GM23338 (cell line): ENCODE measurements around the gene LCOR. TPM values are rescaled to one million over a fixed set of nuclear protein-coding genes. Genes with fewer than 3 reads are reported as not detected.

ENCODE experiments used
- ATAC-seq: fragments of 200-7000 bp; cut with Tn5 transposase; 3 replicates; pipeline ENCODE4 v1.9.1; 2020
- DNase-seq: peaks from one replicate; pipeline ENCODE4 v3.0.0-alpha.2; 2015; ENCODE audit warnings: low spot score
- H2AFZ ChIP-seq: fragments of 200-600 bp; sonication (generic); 2 replicates; pipeline ENCODE4 v1.8.0; 2016; ENCODE audit warnings: antibody characterized with exemption, mild to moderate bottlenecking, moderate library complexity
- H3F3A ChIP-seq: fragments of 200-600 bp; sonication (generic); replicated peaks from 2 replicates; pipeline ENCODE4 v1.8.0; 2017; ENCODE audit warnings: antibody characterized with exemption, mixed run types, low read depth
- H3K27ac ChIP-seq: fragments of 200-600 bp; sonication (generic); 2 replicates; pipeline ENCODE4 v1.6.1; 2016; ENCODE audit warnings: low read depth
- H3K27me3 ChIP-seq: fragments of 200-600 bp; sonication (generic); 2 replicates; pipeline ENCODE4 v1.8.0; 2016; ENCODE audit warnings: mild to moderate bottlenecking, mixed run types, moderate library complexity; ENCODE audit not compliant: insufficient read depth
- H3K36me3 ChIP-seq: fragments of 200-600 bp; sonication (generic); 2 replicates; pipeline ENCODE4 v1.8.0; 2016; ENCODE audit warnings: mild to moderate bottlenecking; ENCODE audit not compliant: insufficient read depth
- H3K4me1 ChIP-seq: fragments of 200-600 bp; sonication (generic); 2 replicates; pipeline ENCODE4 v1.8.0; 2016; ENCODE audit warnings: mild to moderate bottlenecking, moderate library complexity; ENCODE audit not compliant: insufficient read depth
- H3K4me2 ChIP-seq: fragments of 200-600 bp; sonication (generic); 2 replicates; pipeline ENCODE4 v1.7.1; 2017; ENCODE audit warnings: mixed run types
- H3K4me3 ChIP-seq: fragments of 200-600 bp; sonication (generic); 2 replicates; pipeline ENCODE4 v1.6.1; 2016; ENCODE audit warnings: mixed run types
- H3K79me2 ChIP-seq: fragments of 200-600 bp; sonication (generic); replicated peaks from 2 replicates; pipeline ENCODE4 v1.8.0; 2017; ENCODE audit warnings: mild to moderate bottlenecking; ENCODE audit not compliant: insufficient read depth
- H3K9me2 ChIP-seq: fragments of 200-600 bp; sonication (generic); 2 replicates; pipeline ENCODE4 v1.8.0; 2017; ENCODE audit not compliant: insufficient read depth
- H4K20me1 ChIP-seq: fragments of 200-600 bp; sonication (generic); replicated peaks from 2 replicates; pipeline ENCODE4 v1.8.0; 2017; ENCODE audit warnings: mild to moderate bottlenecking; ENCODE audit not compliant: insufficient read depth
- H3K27ac Mint-ChIP-seq: 2 replicates; pipeline ENCODE4 v1.8.0; 2020; ENCODE audit warnings: inconsistent platforms, mild to moderate bottlenecking, moderate library complexity, mixed read lengths
- H3K27me3 Mint-ChIP-seq: 3 replicates; pipeline ENCODE4 v1.8.0; 2022; ENCODE audit warnings: low read depth, mild to moderate bottlenecking, moderate library complexity, mixed read lengths, inconsistent platforms; ENCODE audit not compliant: insufficient read depth, poor library complexity
- H3K36me3 Mint-ChIP-seq: 3 replicates; pipeline ENCODE4 v1.8.0; 2021; ENCODE audit warnings: low read depth, mild to moderate bottlenecking, inconsistent platforms, moderate library complexity, mixed read lengths
- H3K4me1 Mint-ChIP-seq: 3 replicates; pipeline ENCODE4 v1.8.0; 2020; ENCODE audit warnings: mild to moderate bottlenecking, inconsistent platforms, mixed read lengths
- H3K4me3 Mint-ChIP-seq: 3 replicates; pipeline ENCODE4 v1.8.0; 2021; ENCODE audit warnings: moderate library complexity, mild to moderate bottlenecking, inconsistent platforms, mixed read lengths
- H3K9me3 Mint-ChIP-seq: 3 replicates; pipeline ENCODE4 v1.8.0; 2020; ENCODE audit warnings: moderate library complexity, mild to moderate bottlenecking, inconsistent platforms, mixed read lengths
- EZH2phosphoT487 ChIP-seq: fragments of 200-600 bp; sonication (generic); IDR thresholded peaks from one replicate; pipeline ENCODE4 v1.8.1; 2018; ENCODE audit warnings: antibody characterized with exemption; ENCODE audit not compliant: unreplicated experiment
- JUNB ChIP-seq: IDR thresholded peaks from one replicate; pipeline ENCODE4 v1.6.1; 2016; ENCODE audit warnings: antibody characterized with exemption; ENCODE audit not compliant: unreplicated experiment
- POLR2AphosphoS5 ChIP-seq: IDR thresholded peaks from 2 replicates; pipeline ENCODE4 v1.6.1; 2016; ENCODE audit warnings: antibody characterized with exemption, low read depth
- STAT1 ChIP-seq: IDR thresholded peaks from one replicate; pipeline ENCODE4 v1.6.1; 2016; ENCODE audit warnings: antibody characterized with exemption; ENCODE audit not compliant: unreplicated experiment
- ZNF114 ChIP-seq: fragments of 250-450 bp; sonication (Bioruptor Pico); IDR thresholded peaks from 2 replicates; pipeline ENCODE4 v1.5.0; 2020; ENCODE audit warnings: mild to moderate bottlenecking, moderate library complexity
- ZNF331 ChIP-seq: fragments of 250-450 bp; sonication (Bioruptor Pico); IDR thresholded peaks from 2 replicates; pipeline ENCODE4 v1.5.0; 2020; ENCODE audit warnings: low read depth, mild to moderate bottlenecking, moderate library complexity
- polyA plus RNA-seq: library from polyadenylated mRNA; unstranded; fragments of >200 nt; fragmentation: Nextera tagmentation; extraction: Ambion mirVana; gene quantifications from 2 replicates; pipeline ENCODE4 v1.2.1, GENCODE V29; 2016
- total RNA-seq: library from RNA; depleted of rRNA; stranded (reverse); fragments of >200 nt; shearing (Covaris generic); gene quantifications from 2 replicates; pipeline ENCODE4 v1.2.3, GENCODE V29; 2014
- TF ChIP-seq, protein P1 (sequence below): fragments of 250-450 bp; sonication (Bioruptor Pico); IDR thresholded peaks from 2 replicates; pipeline ENCODE4 v1.5.0; 2020; ENCODE audit warnings: mild to moderate bottlenecking, moderate library complexity
- TF ChIP-seq, protein P2 (sequence below): IDR thresholded peaks from one replicate; pipeline ENCODE4 v1.6.1; 2018; ENCODE audit warnings: antibody characterized with exemption; ENCODE audit not compliant: unreplicated experiment

LCOR gene
- total and polyA plus RNA-seq, 2 experiments from 2014 or later, result 6.9 to 14.9 TPM

- H3K27ac Mint-ChIP-seq, result no peak overlapping the region
- no peaks in the 10 kb centered on the region for H3K27me3 Mint-ChIP-seq
- H3K4me3 Mint-ChIP-seq, result no peak overlapping the region
- Histone ChIP-seq H3K4me1 (no peaks in the 10 kb centered on the region), H3F3A (no peaks in the 10 kb centered on the region), H4K20me1 (no peaks in the 10 kb centered on the region), H3K9me2 (no peaks in the 10 kb centered on the region), H2AFZ (no peak overlapping the region), H3K36me3 (no peaks in the 10 kb centered on the region), H3K4me2 (no peak overlapping the region), H3K27me3 (no peaks in the 10 kb centered on the region), H3K4me3 (no peak overlapping the region), H3K79me2 (no peaks in the 10 kb centered on the region), H3K27ac (no peak overlapping the region)
- DNase-seq (no peak), ATAC-seq (peak; percentile 55)
- no peaks in the 10 kb centered on the region for H3K4me1 Mint-ChIP-seq
- TF ChIP-seq EZH2phosphoT487, result no peak
- H3K9me3 Mint-ChIP-seq, result no peaks in the 10 kb centered on the region
- H3K36me3 Mint-ChIP-seq, result no peaks in the 10 kb centered on the region
Measured at GRCh38 chr10:96971324-96971723, 139.2 kb downstream of the LCOR start.

DNA sequence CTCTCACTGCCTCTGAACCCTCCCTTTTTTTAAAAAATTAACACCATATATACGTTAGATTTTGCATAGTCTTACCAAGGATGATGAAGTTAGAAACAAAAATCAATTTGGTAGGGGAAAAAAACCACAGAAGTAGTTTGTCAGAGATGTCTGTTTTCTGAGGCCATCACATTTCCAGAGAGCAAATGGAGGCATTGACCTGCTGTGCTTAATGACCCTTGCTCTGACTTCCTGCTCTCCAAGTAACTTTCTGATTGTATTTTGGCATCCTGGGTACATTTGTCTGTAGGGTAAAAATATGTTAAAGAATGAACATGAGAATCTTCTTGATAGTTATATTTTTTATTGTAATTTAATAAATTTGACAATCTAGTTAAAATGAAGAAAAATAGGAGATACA lies 140.2 kb downstream of the LCOR start:
- no peaks in the 10 kb centered on the region for H3F3A ChIP-seq
- ATAC-seq, result no peak
- no peak overlapping the region for H3K27ac Mint-ChIP-seq
- no peaks in the 10 kb centered on the region for H3K4me1 ChIP-seq
- no peaks in the 10 kb centered on the region for H3K79me2 ChIP-seq
- H3K36me3 ChIP-seq, result no peaks in the 10 kb centered on the region
- H3K27me3 ChIP-seq, result no peaks in the 10 kb centered on the region
- H3K4me3 Mint-ChIP-seq, result no peak overlapping the region
- H3K9me2 ChIP-seq, result no peaks in the 10 kb centered on the region
- H3K36me3 Mint-ChIP-seq, result no peaks in the 10 kb centered on the region
- TF ChIP-seq POLR2AphosphoS5 (no peak), ZNF331 (CRISPR knock-in tag) (no peak), JUNB (no peak), EZH2phosphoT487 (no peak), ZNF114 (no peak), STAT1 (no peak)
- TF ChIP-seq, protein P1, sequence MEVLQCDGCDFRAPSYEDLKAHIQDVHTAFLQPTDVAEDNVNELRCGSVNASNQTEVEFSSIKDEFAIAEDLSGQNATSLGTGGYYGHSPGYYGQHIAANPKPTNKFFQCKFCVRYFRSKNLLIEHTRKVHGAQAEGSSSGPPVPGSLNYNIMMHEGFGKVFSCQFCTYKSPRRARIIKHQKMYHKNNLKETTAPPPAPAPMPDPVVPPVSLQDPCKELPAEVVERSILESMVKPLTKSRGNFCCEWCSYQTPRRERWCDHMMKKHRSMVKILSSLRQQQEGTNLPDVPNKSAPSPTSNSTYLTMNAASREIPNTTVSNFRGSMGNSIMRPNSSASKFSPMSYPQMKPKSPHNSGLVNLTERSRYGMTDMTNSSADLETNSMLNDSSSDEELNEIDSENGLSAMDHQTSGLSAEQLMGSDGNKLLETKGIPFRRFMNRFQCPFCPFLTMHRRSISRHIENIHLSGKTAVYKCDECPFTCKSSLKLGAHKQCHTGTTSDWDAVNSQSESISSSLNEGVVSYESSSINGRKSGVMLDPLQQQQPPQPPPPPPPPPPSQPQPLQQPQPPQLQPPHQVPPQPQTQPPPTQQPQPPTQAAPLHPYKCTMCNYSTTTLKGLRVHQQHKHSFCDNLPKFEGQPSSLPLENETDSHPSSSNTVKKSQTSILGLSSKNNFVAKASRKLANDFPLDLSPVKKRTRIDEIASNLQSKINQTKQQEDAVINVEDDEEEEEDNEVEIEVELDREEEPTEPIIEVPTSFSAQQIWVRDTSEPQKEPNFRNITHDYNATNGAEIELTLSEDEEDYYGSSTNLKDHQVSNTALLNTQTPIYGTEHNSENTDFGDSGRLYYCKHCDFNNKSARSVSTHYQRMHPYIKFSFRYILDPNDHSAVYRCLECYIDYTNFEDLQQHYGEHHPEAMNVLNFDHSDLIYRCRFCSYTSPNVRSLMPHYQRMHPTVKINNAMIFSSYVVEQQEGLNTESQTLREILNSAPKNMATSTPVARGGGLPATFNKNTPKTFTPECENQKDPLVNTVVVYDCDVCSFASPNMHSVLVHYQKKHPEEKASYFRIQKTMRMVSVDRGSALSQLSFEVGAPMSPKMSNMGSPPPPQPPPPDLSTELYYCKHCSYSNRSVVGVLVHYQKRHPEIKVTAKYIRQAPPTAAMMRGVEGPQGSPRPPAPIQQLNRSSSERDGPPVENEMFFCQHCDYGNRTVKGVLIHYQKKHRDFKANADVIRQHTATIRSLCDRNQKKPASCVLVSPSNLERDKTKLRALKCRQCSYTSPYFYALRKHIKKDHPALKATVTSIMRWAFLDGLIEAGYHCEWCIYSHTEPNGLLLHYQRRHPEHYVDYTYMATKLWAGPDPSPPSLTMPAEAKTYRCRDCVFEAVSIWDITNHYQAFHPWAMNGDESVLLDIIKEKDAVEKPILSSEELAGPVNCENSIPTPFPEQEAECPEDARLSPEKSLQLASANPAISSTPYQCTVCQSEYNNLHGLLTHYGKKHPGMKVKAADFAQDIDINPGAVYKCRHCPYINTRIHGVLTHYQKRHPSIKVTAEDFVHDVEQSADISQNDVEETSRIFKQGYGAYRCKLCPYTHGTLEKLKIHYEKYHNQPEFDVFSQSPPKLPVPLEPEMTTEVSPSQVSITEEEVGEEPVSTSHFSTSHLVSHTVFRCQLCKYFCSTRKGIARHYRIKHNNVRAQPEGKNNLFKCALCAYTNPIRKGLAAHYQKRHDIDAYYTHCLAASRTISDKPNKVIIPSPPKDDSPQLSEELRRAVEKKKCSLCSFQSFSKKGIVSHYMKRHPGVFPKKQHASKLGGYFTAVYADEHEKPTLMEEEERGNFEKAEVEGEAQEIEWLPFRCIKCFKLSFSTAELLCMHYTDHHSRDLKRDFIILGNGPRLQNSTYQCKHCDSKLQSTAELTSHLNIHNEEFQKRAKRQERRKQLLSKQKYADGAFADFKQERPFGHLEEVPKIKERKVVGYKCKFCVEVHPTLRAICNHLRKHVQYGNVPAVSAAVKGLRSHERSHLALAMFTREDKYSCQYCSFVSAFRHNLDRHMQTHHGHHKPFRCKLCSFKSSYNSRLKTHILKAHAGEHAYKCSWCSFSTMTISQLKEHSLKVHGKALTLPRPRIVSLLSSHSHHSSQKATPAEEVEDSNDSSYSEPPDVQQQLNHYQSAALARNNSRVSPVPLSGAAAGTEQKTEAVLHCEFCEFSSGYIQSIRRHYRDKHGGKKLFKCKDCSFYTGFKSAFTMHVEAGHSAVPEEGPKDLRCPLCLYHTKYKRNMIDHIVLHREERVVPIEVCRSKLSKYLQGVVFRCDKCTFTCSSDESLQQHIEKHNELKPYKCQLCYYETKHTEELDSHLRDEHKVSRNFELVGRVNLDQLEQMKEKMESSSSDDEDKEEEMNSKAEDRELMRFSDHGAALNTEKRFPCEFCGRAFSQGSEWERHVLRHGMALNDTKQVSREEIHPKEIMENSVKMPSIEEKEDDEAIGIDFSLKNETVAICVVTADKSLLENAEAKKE (CRISPR knock-in tag), result no peak
- TF ChIP-seq, protein P2, sequence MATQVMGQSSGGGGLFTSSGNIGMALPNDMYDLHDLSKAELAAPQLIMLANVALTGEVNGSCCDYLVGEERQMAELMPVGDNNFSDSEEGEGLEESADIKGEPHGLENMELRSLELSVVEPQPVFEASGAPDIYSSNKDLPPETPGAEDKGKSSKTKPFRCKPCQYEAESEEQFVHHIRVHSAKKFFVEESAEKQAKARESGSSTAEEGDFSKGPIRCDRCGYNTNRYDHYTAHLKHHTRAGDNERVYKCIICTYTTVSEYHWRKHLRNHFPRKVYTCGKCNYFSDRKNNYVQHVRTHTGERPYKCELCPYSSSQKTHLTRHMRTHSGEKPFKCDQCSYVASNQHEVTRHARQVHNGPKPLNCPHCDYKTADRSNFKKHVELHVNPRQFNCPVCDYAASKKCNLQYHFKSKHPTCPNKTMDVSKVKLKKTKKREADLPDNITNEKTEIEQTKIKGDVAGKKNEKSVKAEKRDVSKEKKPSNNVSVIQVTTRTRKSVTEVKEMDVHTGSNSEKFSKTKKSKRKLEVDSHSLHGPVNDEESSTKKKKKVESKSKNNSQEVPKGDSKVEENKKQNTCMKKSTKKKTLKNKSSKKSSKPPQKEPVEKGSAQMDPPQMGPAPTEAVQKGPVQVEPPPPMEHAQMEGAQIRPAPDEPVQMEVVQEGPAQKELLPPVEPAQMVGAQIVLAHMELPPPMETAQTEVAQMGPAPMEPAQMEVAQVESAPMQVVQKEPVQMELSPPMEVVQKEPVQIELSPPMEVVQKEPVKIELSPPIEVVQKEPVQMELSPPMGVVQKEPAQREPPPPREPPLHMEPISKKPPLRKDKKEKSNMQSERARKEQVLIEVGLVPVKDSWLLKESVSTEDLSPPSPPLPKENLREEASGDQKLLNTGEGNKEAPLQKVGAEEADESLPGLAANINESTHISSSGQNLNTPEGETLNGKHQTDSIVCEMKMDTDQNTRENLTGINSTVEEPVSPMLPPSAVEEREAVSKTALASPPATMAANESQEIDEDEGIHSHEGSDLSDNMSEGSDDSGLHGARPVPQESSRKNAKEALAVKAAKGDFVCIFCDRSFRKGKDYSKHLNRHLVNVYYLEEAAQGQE, result no peak
- no peak overlapping the region for H3K4me2 ChIP-seq
- H3K27me3 Mint-ChIP-seq, result no peaks in the 10 kb centered on the region
- no peak overlapping the region for H3K4me3 ChIP-seq
- no peaks in the 10 kb centered on the region for H3K9me3 Mint-ChIP-seq
- no peaks in the 10 kb centered on the region for H3K4me1 Mint-ChIP-seq
- no peak overlapping the region for H3K27ac ChIP-seq
- no peak for DNase-seq
- no peak overlapping the region for H2AFZ ChIP-seq
- no peaks in the 10 kb centered on the region for H4K20me1 ChIP-seq
